OCI-LY3 (cell line): ENCODE results near the gene TK2.

ENCODE experiments used
- EZH2phosphoT487 ChIP-seq: fragments of 200-600 bp; shearing (Covaris generic); IDR thresholded peaks from 2 replicates; pipeline ENCODE4 v1.6.1; 2018; ENCODE audit warnings: antibody characterized with exemption, mixed run types, low read depth
- TF ChIP-seq, protein P1 (sequence below): fragments of 200-600, 300-600 bp; sonication (generic); IDR thresholded peaks from 2 replicates; pipeline ENCODE4 v1.5.1; 2014; ENCODE audit warnings: antibody characterized with exemption, low read length, low read depth

DNA sequence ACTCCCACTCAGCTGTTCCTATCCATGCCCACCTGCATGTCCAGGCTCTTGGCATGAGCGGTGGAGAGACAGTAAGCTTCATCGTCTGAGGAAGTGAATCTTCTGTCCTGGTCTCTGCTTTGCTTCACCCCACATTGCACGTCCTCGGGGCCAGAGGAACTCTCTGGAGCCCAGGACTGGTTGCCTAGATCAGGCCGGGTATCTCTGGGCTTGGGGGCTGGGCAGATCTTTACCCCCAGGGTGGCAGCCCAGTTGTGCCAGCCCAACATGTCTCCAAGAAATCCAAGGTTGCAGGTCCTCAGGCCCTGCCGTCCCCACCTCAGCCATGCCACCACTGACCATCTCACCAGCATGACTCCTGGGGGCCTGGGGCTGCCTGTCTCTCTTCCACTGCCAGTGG, 64.5 kb downstream of the TK2 start:
- TF ChIP-seq, protein P1, sequence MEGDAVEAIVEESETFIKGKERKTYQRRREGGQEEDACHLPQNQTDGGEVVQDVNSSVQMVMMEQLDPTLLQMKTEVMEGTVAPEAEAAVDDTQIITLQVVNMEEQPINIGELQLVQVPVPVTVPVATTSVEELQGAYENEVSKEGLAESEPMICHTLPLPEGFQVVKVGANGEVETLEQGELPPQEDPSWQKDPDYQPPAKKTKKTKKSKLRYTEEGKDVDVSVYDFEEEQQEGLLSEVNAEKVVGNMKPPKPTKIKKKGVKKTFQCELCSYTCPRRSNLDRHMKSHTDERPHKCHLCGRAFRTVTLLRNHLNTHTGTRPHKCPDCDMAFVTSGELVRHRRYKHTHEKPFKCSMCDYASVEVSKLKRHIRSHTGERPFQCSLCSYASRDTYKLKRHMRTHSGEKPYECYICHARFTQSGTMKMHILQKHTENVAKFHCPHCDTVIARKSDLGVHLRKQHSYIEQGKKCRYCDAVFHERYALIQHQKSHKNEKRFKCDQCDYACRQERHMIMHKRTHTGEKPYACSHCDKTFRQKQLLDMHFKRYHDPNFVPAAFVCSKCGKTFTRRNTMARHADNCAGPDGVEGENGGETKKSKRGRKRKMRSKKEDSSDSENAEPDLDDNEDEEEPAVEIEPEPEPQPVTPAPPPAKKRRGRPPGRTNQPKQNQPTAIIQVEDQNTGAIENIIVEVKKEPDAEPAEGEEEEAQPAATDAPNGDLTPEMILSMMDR = no peak
- TF ChIP-seq EZH2phosphoT487 = no peak
